GM12875 (cell line): ENCODE results near the gene RPN1.

Experiments
- H3K4me3 ChIP-seq: one replicate; pipeline ENCODE4 v1.5.1; 2011; ENCODE audit warnings: low read depth, low read length, control low read depth
- CTCF ChIP-seq: IDR thresholded peaks from 2 replicates; pipeline ENCODE4 v1.5.1; 2011; ENCODE audit warnings: low read depth, mild to moderate bottlenecking, control low read depth, inconsistent platforms, low read length, moderate library complexity, borderline replicate concordance; ENCODE audit not compliant: insufficient read depth

Gene RPN1

DNA sequence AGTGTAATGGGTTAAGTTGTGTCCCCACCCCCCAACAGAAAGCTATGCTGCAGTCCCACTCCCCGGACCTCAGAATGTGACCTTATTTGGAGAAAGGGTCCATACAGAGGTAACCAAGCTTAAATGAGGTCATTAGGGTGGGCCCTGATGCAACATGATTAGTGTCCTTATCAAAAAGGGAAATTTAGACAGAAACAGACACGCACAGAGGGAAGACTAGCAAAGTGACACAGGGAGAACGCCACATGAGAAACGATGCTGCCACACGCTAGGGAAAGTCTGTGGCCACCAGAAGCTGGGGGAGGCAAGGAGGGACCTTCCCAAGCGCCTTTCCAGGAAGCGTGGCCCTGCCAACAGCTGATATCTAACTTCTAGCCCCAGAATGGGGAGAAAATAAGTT lies 65.4 kb downstream of the RPN1 start:
- TF ChIP-seq CTCF, result no peak
- H3K4me3 ChIP-seq, result no peak overlapping the region

GRCh38 chr3:128584412-128585020 lies 66.1 kb downstream of the RPN1 start:
- H3K4me3 ChIP-seq, result no peak overlapping the region
- peak; percentile 55; the same call in 1 of the 2 replicates for TF ChIP-seq CTCF

DNA sequence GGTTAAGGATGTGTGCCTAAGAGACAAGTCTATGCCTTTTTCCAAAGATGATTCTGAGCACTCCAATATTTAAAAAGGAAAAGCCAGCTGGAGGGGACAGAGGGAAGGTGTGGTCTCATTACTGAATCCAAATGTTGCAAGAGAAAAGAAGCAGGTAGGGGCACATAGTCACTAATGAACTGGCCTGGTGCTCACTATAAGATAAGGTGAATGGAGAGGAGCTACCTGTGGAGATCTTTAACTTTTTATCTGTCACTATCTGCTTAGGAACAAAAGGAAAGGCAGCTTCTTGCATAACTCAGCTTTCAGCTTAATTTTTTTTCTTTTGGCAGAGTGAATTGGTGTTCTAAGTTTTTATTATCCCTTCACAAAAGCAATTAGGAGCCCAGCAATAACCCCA lies 69.1 kb downstream of the RPN1 start:
- TF ChIP-seq CTCF, result no peak
- H3K4me3 ChIP-seq, result no peak overlapping the region

DNA sequence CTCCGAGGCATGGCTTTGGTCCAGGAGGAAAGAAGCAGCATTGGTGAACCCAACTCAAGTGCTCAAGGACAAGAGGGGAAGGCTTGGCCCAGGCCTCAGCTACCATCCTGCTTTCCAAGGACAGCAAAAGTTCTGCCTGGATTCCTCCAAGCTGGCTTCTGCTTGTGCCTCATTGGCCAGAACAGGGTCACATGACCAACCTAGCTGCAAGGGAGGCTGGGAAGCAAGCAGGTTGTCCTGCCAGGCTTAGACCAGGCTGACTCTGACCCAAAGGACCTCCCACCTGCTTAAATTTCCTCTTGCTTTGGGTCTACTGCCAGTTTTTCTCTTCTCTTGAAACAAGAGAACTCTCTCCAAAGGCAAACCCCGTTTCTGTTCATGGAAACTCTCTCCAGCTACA lies 70.7 kb downstream of the RPN1 start:
- H3K4me3 ChIP-seq, result no peak overlapping the region
- TF ChIP-seq CTCF, result no peak

DNA sequence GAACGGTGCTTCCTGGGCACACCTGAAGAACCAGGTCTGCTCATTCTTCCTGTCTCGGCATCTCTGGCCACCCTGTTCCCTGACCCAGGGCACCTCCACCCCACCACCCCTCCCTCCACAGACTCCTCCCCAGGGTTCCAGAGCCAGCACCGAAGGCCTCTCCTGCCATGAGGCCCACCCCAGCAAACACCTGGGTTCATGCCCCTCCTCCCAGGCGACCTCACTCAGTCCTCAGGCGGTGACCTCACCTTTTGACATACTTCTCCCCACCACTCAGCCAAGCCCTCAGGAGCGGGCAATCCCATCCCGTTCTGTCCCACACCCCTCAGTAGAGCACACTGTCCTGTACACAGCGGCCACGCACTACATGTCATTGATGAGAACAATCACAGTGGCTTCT lies 72.3 kb downstream of the RPN1 start:
- no peak for TF ChIP-seq CTCF
- H3K4me3 ChIP-seq, result no peak overlapping the region

DNA sequence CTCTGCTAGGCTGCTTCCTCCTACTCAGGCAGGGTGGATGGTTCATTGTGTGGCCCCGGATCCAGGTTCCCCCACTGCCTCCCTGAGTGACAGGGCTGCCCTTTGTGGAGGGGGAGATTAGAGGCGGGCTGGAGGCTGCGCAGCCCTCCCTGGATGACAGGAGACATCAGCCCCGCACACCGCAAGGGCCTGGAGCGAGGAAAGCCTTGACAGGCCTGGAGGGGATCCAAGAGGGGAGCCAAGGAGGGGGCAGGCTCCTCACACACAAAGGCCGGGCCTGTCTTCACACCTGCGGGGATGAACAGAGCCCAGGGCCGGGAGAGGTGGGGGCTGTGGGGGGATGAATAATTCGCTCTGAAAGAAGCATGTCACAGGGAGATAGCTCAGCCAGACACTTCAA lies 72.9 kb downstream of the RPN1 start:
- TF ChIP-seq CTCF, result no peak
- no peak overlapping the region for H3K4me3 ChIP-seq

GRCh38 chr3:128576290-128576689 lies 74.3 kb downstream of the RPN1 start:
- TF ChIP-seq CTCF, result no peak
- H3K4me3 ChIP-seq, result no peak overlapping the region
